Endometrial microvascular endothelial cells (primary cell): ENCODE measurements around the gene PREX1. TPM values are rescaled to one million over a fixed set of nuclear protein-coding genes. Genes with fewer than 3 reads are reported as not detected.

ENCODE experiments used
- in situ Hi-C: cut with HindIII; loops from 2 replicates; pipeline ENCODE4 v1.10.0; 2017; ENCODE audit warnings: low sequenced_read_pairs, low pct_unique_long_range_greater_than_20kb; ENCODE audit errors: inconsistent ontology term
- total RNA-seq: library from RNA; depleted of rRNA; stranded (reverse); fragments of >200 nt; gene quantifications from one replicate; pipeline ENCODE4 v1.2.3, GENCODE V29; 2015; ENCODE audit errors: inconsistent ontology term

PREX1 gene
- total RNA-seq, 1 donor from 2014 or later, result 60.5 TPM

DNA sequence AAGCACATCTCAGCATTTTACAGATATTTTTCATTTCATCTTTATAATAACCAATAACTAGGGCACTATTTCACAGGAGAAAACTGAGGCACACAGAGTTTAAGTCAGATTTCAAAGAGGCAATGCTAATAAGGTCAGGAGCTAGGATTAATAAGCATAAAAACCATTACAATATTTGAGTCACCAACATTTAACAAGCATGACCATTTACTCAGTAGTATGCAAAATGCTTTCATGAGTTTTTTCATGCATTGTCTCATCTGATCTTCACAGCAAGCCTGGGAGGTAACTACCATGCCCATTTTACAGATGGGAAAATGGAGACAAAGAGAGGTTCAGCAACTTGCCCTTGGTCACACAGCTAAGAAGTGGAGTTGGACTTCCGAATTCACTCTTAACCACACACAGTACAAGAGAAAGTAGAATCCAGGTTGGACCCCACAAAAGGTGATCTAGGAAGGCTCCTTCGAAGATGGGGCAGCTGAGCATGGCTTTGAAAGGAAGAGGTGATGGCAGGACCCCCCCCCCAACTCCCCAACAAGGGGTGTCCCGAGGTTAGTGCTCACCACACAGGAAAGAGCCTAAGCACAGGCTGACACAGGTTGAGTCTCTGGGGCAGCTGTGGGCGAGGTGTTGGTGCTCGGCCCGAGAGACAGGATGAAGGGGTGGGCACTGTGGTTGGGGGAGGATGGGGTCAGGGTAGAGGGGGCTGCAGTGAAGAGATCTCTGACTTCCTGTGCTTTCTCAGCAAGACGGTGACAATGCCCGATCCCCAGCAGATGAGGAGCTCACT lies 108.8 kb downstream of the PREX1 start:
- in situ Hi-C loops, result no loop called here

DNA sequence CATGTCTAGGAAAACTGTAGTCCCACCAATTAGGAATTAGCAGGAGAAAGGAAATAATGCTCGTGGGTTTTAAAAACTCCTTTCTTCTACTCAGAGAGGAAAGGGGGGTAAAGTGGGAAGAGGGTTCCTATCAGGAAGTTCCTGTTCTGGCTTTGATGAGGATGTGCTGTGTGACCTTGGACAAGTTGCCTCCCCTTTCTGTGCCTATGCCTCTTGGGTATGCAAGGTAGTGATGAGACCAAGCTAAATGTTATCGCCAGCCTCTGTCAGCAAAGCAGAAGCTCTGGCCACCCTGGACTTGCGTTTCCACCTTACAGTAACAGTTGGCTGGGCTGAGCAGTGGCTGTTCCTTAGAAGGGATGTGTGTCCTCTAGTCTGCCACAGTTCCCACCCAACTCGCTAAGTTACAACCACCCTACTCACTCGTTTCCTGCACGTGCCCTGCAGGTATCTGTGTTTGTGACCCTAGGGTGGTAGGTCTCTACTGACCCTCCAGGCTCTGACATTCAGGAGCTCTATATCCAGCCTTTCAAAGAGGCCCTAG lies 110.0 kb downstream of the PREX1 start:
- in situ Hi-C loops, result no loop called here

DNA sequence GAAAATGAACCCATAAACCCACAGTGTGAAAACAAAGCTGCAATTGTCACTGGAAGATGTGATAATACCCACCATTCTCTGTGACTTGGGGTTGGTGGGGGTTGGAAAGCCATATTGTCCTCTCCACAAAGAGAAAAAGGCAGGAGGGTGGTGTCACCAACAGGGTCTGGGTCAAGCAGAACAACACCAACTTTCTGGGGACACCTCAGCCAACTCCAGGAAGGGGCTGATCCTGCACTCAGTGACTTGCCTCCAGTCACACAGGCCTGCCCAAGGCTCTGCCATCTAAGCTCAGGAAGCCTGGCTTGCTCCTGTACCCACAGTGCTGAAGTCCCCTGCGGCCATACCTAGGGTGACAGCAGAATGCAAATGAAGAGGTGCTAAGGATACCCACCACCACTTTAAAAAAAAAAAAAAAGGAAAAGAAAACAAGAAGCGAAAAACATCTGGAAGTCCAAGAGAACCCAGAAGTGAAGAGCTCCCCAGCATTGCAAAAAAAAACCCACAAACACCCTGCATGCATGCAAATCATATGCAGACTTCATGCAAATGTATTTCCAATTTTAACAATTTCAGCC lies 110.6 kb downstream of the PREX1 start:
- in situ Hi-C loops, result no loop called here

DNA sequence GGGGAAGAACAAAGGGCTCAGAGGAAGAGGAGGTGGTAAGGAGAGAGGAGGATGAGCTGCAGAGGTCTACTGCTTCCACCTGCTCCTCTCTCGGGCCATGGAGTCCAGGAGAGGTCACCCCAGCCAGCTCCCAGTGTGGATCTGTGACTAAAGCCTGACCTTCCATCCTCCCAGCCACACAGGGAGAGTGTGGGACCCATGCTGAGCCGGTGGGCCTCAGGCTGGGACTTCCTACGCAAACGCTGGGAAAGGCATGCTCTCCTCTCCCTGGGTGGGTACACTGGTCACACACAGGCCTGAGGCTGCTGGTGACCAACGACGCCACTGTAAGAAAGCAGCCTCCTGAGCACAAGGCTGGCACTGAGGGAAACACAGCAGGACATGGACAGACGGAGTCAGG lies 111.3 kb downstream of the PREX1 start:
- in situ Hi-C loops, result no loop called here

DNA sequence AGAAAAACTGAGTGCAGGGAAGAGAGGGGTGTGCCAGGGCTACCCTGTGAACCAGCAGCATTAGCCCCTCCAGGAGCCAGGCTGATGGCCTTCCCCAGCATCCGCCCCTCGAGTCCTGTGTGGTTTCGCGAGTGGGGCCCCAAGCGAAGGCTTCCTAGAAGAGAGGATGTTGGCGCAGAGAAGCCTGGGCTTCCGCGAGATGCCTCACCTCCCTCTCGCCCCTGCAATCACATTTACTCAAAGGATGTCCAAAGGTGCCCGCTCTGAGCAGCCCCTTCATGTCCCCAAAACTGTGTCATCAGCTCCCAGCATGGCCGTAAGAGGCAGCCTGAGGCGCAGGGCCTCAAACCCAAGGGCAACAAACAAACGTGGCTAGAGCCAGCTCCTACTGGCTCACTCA lies 111.7 kb downstream of the PREX1 start:
- in situ Hi-C loops, result no loop called here

DNA sequence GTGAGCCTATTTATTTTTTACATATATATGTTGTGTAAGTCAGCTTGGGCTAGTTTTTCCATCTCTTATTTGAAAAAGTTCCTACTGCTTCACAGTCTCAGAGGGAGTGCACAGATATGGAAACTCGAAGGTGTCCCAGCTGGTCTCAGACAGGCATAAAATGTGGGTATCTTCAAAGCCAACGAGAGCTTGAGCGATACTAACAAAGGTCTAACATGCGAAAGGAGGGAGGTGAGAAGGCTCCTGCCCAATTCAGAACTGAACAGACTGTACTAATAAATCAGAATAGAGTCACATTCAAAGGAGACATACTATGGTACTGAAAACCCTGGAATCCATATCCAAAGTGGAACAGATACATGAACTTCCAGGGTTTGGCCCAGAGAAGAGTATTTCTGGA lies 113.0 kb downstream of the PREX1 start:
- in situ Hi-C loops, result no loop called here

DNA sequence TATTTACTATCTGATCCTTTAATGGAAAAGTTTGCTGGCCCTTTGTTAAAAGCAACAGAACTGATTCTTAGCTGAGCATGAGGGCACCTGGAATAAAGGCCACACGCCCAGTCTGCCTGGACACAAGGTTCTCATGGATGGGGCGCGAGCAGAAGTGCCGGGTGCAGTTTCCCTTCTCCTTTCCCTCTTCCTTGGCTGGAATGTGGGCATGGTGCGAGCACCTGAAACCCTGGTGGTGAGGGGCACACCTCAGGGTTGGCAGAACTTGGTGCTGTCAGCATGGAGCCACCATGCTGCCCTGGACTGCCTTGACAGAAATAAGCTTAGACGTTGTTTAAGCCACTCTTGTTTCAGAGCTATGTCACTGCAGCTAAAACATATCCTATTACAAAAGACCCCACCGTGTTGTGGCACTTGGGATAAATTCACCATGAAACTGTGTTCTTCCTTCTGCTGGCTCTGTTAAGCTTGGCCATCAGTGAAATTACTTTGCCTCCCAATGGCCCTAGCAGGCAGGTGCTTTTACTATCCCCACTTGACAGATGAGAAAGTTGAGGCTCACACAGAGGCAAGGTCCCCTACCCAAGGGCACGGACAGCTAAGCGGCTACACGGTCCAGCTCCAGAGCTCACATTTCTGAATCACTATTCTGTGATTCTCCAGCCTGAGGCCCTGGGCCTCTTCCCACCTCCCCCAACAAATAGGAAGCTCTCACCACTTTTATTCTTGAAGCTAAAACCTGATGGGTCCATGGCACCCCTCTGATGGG lies 115.9 kb downstream of the PREX1 start:
- in situ Hi-C loops, result no loop called here

DNA sequence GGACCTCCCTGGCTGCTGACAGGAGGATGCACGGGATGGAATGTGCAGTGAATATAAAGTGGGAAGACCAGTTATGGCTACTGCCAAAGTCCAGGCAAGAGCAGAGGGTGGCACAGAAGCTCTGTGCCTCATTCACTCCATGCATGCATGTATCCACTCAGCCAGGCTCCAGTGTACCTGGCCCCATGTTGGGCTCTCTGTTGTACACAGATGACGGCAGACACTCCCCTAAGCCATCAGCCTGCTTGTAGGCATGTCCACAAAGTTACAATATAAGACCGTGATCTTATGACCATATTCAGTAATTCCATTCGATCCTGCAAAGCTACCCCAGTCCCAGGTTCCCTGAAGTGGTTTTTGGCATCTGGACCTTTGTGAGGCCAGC lies 116.8 kb downstream of the PREX1 start:
- in situ Hi-C loops, result no loop called here

DNA sequence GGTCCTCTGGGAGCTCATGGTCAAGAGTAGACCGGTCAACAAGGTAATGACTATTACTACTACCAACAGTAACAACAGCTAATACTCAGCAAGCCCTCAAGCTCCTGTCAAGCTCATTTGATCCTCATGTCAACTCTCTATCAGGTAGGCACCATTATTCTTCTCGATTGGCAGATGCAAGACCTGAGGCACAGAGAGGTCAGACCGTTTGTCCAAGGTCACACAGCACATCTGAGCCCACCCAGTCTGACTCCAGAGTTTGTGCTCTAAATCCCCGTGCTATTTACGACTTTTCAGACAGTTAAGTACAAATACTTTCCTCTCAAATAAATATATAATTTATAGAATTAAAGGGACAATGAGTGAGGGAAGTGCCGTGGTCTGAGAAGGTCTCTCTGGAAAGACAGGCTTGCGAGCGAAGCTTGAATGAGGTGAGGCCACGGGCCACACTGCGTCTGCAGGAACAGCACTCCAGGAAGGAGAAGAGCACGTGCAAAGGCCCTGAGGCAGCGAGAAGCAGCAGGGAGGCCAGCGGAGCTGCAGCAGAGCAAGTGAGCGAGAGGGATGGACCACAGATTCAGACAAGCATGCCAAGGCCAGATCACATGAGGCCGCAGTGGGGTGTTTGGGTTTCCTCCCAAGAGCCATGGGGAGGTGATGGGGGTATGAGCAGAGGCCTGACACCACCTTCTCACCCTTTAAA lies 117.3 kb downstream of the PREX1 start:
- in situ Hi-C loops, result no loop called here

DNA sequence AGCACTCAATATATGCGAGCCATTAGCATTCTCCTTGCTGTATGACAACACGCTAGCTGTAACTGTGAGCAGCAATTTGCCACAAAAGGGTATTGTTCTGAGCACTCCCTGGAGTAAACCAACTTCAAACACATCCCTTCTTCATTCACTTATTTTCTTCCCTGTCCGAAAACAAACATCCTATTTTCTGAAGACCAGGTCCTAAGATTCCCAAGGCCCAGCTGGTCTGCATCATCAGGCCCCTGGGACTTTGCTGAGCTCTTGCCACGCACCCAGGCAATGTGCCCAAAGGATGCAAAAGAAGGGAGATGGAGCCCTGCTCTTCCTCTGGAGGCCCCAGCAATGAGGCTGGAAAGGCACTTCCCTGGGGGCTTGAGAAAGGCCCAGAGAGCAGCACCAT lies 118.1 kb downstream of the PREX1 start:
- in situ Hi-C loops, result no loop called here

DNA sequence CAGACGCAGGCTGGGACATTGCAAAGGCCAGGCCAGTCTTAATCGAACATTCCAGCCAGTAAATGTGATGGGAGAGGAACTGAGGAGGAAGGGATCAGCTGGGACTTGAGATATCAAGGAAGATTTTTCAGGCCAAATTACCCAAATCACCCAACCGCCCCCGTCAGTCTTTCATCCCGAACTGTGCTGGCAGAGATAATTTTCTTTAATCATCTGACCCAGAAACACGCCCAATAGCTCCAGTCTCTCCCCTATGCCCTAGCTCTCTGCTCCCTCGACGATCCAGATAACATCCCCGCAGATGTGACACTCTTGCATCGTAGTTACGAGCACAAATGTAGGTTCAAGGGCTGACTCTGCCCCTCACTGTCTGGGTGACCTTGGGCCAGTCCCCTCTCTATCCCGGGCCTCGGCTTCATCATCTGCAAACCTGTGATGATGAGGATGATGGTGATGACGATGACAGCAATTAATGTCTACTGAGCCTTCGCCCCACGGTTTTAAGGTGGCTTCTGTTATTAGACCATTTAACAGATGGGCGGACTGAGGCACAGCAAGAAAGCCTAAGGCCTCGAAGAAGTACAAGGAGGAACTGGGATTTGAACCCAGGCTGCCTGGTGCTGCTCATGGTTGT lies 118.6 kb downstream of the PREX1 start:
- in situ Hi-C loops, result no loop called here

DNA sequence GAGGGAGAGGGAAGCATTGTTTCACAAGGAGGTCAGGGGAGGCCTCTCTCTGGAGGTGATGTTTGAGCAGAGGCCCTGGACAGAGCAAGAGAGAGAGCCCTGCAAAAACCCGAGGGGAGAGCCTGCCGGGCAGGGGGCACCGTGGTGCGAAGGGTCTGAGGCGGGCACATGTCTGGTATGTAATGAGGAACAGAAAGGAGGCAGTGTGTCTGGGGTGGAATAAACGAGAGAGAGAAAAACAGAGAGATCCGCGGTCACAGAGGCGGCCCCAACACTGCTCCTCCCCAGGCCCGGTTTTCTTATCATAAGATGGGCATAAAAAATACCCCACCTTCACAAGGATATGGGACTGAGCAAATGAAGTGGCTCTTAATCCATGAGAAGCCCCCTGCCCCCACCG lies 119.2 kb downstream of the PREX1 start:
- in situ Hi-C loops, result no loop called here

DNA sequence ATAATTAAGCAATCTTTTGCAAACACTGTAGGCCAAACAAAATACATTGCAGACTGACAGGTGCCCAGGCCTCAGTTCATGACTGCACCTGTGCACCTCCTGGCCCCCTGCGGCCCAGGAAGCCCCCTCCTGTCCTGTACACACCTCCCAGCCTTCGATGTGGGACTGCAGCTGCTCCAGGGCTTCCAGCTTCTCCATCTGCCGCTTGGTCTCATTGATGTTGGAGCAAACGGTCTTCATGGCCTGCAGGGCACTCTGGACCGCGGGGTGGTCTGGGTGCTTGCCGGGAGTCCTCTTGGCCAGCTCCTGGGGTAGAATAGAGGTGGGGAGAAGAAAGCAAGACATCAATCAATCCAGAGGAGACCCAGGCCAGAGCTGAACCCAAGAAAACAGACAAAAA lies 119.7 kb downstream of the PREX1 start:
- in situ Hi-C loops, result no loop called here

DNA sequence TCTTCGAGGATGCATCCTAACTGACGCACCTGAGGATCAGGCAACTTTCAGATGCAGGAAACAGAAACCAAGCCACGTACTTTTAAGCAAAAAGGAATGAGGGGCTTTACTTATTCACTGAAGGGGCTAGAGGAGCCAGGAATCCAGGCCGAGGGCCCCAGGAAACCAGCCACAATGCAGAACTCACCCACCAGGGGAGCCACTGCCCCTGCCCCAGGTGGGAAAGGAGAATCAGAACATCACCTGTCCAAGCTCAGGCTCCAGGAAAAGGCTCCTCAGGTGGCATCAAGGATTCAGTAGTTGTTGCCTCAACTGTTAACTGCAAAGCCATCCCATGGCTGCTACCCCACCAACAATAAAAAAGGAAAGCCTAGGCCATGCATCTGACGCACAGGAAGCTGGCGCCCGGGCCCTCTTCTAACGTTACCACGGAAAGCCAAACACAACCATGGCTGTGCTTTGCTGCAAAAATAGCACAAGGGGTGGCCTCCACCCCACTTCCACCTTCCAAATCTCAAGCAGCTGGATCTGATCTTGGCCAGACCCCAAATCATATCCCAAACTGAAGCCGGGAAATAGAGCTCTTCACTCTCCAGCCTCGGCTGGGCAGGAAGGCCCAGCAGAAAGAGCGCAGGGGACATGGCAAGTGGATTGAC lies 121.0 kb downstream of the PREX1 start:
- in situ Hi-C loops, result no loop called here

DNA sequence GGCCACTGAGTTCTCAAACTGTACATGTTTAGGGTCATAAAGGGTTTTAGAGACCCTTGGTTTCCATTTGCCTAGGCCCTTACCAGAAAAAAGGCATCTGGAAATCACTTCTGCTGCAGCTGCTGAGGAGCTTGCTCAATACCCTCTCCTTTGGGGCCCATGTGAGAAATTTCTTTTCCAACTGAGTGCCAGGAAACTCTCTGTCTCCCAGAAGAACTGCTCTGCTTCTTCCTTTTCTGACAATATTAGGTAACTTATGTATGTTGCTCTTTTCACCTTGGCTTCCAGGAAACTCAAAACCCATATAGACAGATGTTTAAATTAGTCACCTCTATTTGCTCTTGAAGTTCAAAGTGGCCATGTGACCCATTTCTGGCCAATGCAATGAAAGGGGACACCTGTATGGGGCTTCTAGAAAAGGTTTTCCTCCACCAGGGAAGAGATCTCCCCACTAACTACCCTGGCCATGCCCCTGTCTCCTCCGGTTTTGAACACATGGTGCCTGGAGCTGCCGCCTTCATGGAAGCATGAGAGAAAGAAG lies 121.6 kb downstream of the PREX1 start:
- in situ Hi-C loops, result no loop called here

DNA sequence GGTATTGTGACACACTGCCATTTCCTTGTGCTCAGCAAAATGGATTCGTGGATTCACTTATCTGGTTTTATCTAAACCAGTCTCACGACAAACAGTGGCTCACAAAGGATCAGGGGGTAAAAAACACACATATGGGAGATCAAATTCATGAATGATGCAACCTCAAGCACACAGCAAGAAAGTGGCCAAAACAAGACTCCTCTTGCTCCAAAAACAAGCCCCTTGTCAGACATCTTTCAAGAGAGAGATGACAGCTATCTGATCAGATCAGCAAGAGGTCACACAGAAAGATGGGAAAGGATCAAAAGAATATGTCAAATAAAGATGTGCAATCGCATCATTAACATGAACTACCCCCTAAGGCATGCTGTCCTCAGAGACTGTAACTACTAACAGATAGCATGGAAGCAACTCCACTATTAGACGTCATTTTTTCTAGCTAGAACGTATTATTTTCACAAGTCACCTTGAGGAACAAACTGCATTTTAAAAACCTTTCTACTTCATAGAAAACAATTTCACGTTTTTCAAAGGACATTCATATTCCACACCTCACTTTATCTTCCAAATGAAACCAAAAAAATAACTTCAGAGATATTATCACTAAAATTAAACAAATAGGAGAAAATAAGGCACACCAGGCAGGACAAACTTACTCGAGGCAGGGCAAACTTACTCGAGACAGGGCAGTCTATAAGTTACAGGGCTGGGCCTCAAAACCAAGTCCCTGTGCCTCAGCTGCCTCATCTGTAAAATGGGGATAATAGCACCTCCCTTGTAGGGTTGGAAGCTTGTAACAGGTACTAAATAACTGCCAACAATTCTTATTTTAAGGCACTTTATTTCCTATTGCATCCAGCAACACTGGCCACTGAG lies 122.3 kb downstream of the PREX1 start:
- in situ Hi-C loops, result no loop called here

DNA sequence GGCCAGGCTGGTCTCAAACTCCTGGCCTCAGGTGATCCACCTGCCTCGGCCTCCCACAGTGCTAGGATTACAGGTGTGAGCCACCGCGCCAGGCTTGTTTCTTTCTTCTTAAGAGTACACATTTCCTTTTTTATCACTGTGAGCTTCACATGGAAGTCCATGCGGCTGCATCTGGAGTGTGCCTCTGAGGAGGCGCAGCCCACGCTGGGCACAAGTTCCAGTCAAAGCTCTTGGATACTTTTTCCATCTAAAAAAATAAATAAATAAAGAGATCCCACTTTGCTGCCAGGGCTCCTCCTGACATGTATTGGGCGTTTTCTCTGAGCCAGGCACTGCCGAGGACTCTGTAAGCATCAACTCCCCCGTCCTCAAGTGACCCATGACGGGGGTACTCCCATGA lies 123.0 kb downstream of the PREX1 start:
- in situ Hi-C loops, result no loop called here
